Erythroblast (primary cell): ENCODE results near the gene PRLR.

Experiments used
- DNase-seq, 2 experiments: peaks; one replicate each; lab custom pipeline; 2025; lab: John Stamatoyannopoulos, UW
- GATA1 ChIP-seq: IDR thresholded peaks from 2 replicates; pipeline ENCODE4 v1.6.1; 2011; ENCODE audit warnings: low read depth, mild to moderate bottlenecking, control low read depth, low read length, moderate library complexity
- POLR2A ChIP-seq: IDR thresholded peaks from 2 replicates; pipeline ENCODE4 v1.6.1; 2011; ENCODE audit warnings: mild to moderate bottlenecking, low read length

Gene PRLR

GRCh38 chr5:35171991-35172390 is 58.3 kb downstream of the PRLR start:
- no peak for DNase-seq
- no peak for TF ChIP-seq POLR2A
- no peak for TF ChIP-seq GATA1

- TF ChIP-seq GATA1 (no peak), POLR2A (no peak)
- no peak for DNase-seq
These were observed 59.2 kb downstream of the PRLR start for GRCh38 chr5:35171078-35171477.

GRCh38 chr5:35166043-35166442 is 64.2 kb downstream of the PRLR start:
- TF ChIP-seq GATA1 (no peak), POLR2A (no peak)
- no peak for DNase-seq

GRCh38 chr5:35164860-35165542 is 65.3 kb downstream of the PRLR start:
- TF ChIP-seq GATA1 (no peak), POLR2A (no peak)
- DNase-seq, result no peak

- DNase-seq, result no peak
- TF ChIP-seq GATA1, result no peak
- no peak for TF ChIP-seq POLR2A
These were observed 66.6 kb downstream of the PRLR start for GRCh38 chr5:35163710-35164033.

GRCh38 chr5:35162848-35163709 is 67.2 kb downstream of the PRLR start:
- TF ChIP-seq POLR2A (no peak), GATA1 (no peak)
- no peak for DNase-seq

GRCh38 chr5:35161652-35162273 is 68.5 kb downstream of the PRLR start:
- no peak for DNase-seq
- TF ChIP-seq GATA1, result no peak
- no peak for TF ChIP-seq POLR2A

- no peak for TF ChIP-seq GATA1
- TF ChIP-seq POLR2A, result no peak
These were observed 69.7 kb downstream of the PRLR start for GRCh38 chr5:35160486-35161116.

GRCh38 chr5:35159370-35159742 is 70.9 kb downstream of the PRLR start:
- no peak for DNase-seq
- TF ChIP-seq GATA1 (no peak), POLR2A (no peak)

More at GRCh38 chr5:35160486-35161116, 69.7 kb downstream of the PRLR start:
- no peak for DNase-seq

- TF ChIP-seq GATA1 (no peak), POLR2A (no peak)
- DNase-seq, result no peak
These were observed 71.5 kb downstream of the PRLR start for GRCh38 chr5:35158622-35159369.

GRCh38 chr5:35158204-35158603 is 72.1 kb downstream of the PRLR start:
- TF ChIP-seq POLR2A (no peak), GATA1 (no peak)

GRCh38 chr5:35153375-35153932 is 76.8 kb downstream of the PRLR start:
- TF ChIP-seq GATA1, result no peak
- no peak for TF ChIP-seq POLR2A
- DNase-seq, result no peak

More at GRCh38 chr5:35158204-35158603, 72.1 kb downstream of the PRLR start:
- no peak for DNase-seq

- DNase-seq, result no peak
- no peak for TF ChIP-seq GATA1
These were observed 77.6 kb downstream of the PRLR start for GRCh38 chr5:35152733-35153132.
